GM18498 (cell line): Measurements from ENCODE around the gene GAGE10.

ENCODE experiments used
- ATAC-seq: cut with Tn5 transposase; IDR thresholded peaks from one replicate; pipeline ENCODE4 v1.9.1; 2021; ENCODE audit warnings: mild to moderate bottlenecking, moderate library complexity; ENCODE audit not compliant: unreplicated experiment

Gene GAGE10

DNA sequence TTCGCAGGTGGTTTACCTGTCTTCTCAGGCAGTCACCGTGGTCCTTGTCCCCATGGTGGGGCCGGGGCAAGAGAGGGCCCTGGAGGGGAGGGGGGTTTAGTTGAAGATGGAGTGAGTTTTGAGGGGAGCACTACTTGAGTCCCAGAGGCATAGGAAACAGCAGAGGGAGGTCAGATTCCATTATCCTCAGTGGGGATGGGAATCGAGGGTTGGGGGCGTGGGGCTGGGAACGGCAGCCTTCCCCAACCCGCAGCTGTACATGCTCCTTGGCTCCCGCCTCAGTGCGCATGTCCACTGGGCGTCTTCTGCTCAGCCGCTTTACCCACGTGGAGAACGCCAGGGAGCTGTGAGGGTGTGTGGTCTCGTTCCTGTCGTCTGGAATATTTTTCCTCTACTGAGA, at the start of gene GAGE10:
GAGE10 (plus strand) TSS at position 301 of the 400 bp plus-strand sequence. CDS start 1,214 bp downstream, outside the sequence.
- no peak for ATAC-seq

- no peak for ATAC-seq
Measured at GRCh38 chrX:49254639-49255038, 48.8 kb upstream of the GAGE10 start.

DNA sequence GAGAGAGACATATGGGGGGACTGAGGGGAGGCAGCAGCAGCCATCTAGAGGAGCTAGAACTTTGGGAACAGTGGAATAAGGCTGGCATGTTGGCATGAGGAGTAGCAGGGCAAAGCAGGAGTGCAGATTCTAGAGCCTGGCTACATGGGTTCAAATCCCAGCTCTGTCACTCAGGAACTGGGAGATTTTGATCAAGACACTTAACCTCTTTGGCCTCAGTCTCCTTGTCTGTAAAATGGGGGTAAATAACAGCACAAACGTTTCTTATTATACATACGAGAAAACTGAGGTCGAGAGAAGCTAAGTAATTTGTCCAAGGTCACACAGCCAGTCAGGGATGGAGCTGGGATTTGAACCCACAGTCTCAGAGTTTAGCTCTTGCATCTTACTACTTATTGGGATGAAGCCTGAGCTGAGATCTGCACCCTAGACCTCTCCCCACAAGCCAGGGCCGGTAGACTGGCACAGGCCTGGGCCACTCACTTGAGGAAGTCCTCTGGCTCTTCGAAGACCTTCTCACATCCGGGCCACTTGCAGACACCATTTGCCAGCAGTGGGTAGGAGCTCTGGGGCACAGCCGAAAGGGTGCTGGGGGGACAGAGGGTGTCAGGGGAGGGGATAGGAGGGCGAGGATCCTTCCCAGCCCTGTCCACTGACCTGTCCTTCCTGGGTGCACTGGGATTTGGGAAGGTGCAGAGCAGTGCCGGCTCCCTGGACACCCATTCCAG, 47.0 kb upstream of the GAGE10 start:
- ATAC-seq, result no peak

- ATAC-seq, result no peak
Measured at GRCh38 chrX:49257074-49257790, 46.2 kb upstream of the GAGE10 start.

DNA sequence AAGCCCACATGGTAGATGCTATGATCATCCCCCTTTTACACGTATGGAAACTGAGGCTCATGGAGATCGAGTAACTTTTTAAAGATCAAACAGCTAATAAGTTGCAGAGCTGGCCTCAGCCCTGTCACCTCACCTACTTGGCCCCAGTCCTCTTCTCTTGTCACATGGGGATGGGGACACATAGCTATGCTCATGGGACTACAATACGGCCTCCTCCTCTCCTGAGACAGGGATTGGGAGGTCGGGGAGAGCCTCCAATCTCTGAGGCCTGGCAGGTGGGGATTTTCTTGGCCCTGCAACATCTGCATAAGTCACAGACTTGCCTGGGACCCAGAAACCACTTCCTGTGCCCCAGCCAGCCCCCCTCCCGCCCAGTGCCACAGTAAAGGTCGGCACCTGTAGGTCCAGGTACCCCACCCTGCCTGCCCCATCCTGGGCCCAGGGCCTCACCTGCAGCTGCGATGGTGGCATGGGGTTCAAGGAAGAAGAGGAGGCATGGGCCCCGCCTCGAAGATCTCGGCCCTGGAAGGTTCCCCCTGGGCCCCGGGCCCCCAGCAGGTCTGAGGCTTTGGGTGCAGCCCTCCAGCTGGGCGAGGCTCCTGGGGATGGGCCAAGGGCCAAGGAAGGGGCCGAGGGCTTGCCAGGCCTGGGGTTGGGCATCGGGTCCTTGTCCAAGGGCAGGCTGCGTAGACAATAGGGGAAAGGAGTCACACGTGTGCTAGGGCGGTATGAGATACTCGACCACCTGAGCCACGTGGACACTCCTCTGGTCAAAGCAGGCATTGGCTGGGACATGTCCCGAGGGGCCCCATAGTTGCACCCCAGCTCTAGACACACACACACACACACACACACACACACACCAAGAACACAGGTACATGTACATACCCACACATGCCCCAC, 45.3 kb upstream of the GAGE10 start:
- no peak for ATAC-seq

DNA sequence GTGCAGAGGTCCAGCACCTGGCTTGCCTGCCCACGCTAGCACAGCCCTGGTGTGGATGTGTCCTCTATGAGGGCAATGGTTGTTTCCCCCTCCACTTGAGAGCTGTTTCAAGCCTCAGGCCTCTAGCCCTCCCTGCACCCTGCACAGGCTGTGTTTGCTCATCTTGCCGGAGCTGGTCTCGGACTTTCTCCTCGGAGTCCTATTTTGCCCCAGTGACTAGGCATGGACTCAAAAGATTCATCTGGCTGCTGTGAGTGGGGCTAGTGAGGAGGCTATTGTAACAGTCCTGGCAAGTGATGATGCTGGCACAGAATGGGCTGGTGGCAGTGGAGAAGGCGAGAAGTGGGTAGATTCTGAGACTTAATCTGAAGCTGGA, 44.7 kb upstream of the GAGE10 start:
- ATAC-seq, result no peak

DNA sequence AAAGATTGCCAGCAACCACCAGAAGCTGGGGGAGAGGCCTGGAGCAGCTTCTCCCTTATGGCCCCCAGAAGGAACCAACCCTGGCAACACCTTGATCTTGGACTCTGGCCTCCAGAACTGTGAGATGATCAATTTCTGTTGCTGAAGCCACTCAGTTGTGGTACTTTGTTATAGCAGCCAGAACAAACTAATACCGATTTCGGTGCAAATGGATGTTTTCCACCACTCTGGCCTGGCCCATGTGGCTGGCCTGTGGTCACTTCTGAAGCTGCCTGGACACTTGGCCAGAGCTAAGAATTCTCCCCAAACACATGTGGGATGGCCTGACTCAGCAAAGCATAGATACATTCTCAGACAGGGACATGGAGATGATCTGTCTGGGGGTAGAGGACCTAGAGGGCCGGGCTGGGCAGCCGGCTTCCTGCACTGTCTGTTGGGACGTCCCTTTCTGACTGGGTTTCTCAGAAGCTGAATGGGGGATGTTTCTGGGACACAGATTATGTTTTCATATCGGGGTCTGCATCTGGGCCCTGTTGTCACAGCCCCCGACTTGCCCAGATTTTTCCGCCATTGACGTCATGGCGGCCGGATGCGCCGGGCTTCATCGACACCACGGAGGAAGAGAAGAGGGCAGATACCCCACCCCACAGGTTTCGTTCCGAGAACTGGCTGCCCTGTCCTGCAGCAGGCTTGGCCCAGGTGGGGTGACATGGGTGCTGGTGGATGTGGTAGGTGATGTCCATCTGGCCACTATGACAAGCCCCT, 43.0 kb upstream of the GAGE10 start:
- no peak for ATAC-seq

DNA sequence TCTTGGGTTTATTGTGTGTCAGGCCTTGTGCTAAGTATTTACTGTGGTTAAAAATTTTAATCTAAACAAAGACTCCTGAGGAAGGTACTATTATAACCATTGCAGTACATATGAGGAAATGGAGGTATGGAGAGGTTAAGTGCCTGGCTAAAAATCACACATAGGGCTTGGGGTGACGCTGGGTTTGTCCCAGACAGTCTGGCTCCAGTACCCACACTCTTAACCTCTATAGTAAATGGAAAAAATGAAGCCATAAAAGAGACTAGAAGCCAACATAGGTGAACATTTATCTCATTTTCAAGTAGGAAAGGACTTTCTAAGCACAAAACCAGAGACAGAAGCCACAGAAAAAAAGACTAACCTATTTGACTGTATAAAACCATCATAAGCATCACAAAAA, 40.8 kb upstream of the GAGE10 start:
- ATAC-seq, result no peak

GRCh38 chrX:49263631-49264030, 39.8 kb upstream of the GAGE10 start:
- no peak for ATAC-seq

DNA sequence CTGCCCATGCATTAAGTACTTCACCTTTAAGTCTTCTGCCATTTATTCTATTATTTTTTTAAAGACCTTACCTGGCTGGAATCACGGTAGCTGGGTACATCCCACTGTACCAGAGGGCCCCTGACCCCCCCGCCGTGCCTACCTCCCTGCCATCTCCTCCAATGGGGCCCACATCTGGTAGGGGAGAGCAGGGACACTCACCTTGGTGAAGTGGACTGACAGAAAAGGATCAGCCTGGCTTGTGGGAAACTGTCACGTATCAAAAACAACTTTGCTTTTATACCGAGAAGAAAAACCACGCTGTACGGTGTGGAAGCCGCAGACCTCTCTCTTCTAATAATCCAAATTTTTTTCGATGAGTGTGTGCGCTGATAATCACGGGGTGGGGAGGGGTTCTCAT, 39.0 kb upstream of the GAGE10 start, which contains the start of gene FOXP3:
FOXP3 (minus strand) TSS at position 251 of the 400 bp plus-strand sequence. CDS start 6,205 bp downstream, outside the sequence.
- ATAC-seq, result no peak

DNA sequence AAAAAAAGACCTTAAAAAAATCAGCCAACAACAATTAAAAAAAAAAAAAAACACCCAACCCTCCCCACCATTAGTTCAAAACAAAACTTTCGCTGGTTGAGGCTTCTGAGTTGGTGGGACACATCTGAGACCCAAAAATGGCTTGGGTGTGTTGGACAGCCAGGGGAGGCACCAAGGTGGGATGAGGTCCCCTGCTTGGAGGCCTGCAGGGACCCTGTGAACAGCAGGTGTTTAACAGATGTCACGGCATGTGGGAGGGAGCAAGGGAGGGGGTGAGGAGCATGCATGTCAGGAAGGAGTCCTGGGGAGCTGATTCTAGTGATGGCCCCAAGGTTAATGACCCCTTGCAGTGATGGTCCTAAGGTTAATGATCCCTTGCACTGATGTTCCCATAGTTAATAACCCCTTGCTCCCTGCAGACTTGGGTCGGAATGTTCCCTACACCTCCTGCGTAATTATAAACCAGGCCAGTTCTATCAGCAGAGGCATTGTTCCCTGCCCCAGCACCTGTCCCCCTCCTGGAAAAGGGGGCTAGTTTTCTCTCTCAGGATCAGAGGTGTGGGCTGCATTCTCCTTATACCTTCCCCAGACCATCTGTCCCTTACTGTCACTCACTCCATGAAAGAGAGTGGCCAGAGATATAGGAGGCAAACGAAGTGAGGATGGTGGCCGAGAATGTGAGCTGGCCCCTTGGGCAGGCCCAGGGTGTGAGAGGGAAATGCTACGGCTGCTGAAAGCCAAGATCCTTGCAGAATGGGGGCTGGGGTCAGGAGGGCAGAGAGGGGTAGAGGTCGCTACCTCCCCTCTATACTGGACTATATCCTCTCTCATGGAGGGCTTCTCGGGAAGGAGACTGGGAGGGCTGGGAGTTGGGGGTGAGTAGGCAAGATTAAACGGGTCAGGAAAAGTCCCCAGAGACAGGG, 36.7 kb upstream of the GAGE10 start:
- ATAC-seq, result no peak

GRCh38 chrX:49268702-49269009, 34.8 kb upstream of the GAGE10 start:
- ATAC-seq, result no peak

- peak; percentile 84 for ATAC-seq
Measured at GRCh38 chrX:49269010-49269766, 34.3 kb upstream of the GAGE10 start.

- ATAC-seq, result peak; percentile 29
Measured at GRCh38 chrX:49269767-49270248, 33.6 kb upstream of the GAGE10 start, which contains the start of gene PPP1R3F. Gene PPP1R3F (plus strand): TSS chrX:49269793. CDS start chrX:49269870, 77 bp downstream.

DNA sequence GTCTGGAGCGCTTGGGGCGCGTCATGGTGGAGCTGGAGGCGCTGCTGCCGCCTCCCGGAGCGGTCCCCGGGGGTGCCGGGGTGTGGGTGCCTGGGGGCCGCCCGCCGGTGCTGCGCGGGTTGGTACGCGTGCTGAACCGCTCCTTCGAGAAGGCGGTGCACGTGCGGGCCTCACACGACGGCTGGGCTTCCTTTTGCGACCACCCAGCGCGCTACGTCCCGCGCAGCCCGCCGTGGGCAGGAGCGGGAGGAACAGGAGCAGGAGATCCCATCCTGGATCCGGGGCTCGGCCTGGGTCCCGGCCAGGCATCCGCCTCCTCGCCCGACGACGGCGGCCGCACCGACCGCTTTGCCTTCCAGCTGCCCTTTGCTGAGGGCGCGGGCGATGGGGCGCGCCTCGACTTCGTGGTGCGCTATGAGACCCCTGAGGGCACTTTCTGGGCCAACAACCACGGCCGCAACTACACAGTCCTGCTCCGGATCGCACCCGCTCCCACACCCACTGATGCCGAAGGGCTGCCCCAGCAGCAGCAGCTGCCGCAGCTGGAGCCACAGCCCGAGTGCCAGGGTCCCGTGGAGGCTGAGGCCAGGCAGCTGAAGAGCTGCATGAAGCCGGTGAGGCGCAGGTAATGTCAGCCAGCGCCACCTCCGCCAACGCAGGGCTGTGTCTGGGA, 33.1 kb upstream of the GAGE10 start:
- no peak for ATAC-seq

- no peak for ATAC-seq
Measured at GRCh38 chrX:49271341-49271740, 32.1 kb upstream of the GAGE10 start.

- no peak for ATAC-seq
Measured at GRCh38 chrX:49272421-49272820, 31.0 kb upstream of the GAGE10 start.

- ATAC-seq, result no peak
Measured at GRCh38 chrX:49273181-49273727, 30.2 kb upstream of the GAGE10 start.
